ENCODE results near the gene NOL12. TPM values are rescaled to one million over a fixed set of nuclear protein-coding genes. Genes with fewer than 3 reads are reported as not detected.

NOL12 gene
- total RNA-seq, 4 donors from 2014 or later, result 44.1 to 143 (median 57.2) TPM

GRCh38 chr22:37647317-37647716 lies 38.8 kb upstream of the NOL12 start:
- intact Hi-C loops (cut with DNase I; ENCODE audit: low total_unique reads), result loop anchor here (10.0 kb wide), 1 partner anchor 147 kb away; no protein-coding TSS in a partner anchor

GRCh38 chr22:37647928-37648327 lies 38.2 kb upstream of the NOL12 start:
- WGBS, 2 donors (ENCODE audit: low coverage in 1 of 2), result 88% methylated on average over 9 of the region's 9 CpGs; no CpG with 5 or more reads in 1 of the 2 donors
- intact Hi-C loops (cut with DNase I; ENCODE audit: low total_unique reads) (loop anchor here (10.0 kb wide), 1 partner anchor 147 kb away; no protein-coding TSS in a partner anchor), in situ Hi-C loops (cut with MboI; ENCODE audit: low pct_ligation_motif_present in 1 of 4, low pct_unique_long_range_greater_than_20kb in 1 of 4, low sequenced_read_pairs in 3 of 4) (no loop called here)
- Histone ChIP-seq H3K9me3 (no peaks in the 10 kb centered on the region), H3K4me1 (peaks cover 8 to 9% (median 9%) of the 10 kb centered on the region in 4 donors), H3K36me3 (peaks cover 0 to 24% (median 8%) of the 10 kb centered on the region in 4 donors), H3K27me3 (no peaks in the 10 kb centered on the region), H3K27ac (peak overlapping the region in 1 of 4 donors; percentile 41), H3K4me3 (no peak overlapping the region)
- TF ChIP-seq CTCF (IDR thresholded peaks at IDR 0.05) (no peak), POLR2AphosphoS5 (IDR thresholded peaks at IDR 0.05) (peak in 2 of 3 donors; percentile 42 to 43)
- peak; percentile 67 for DNase-seq

More at GRCh38 chr22:37647317-37647716, 38.8 kb upstream of the NOL12 start:
- Histone ChIP-seq H3K9me3 (no peaks in the 10 kb centered on the region), H3K27me3 (no peaks in the 10 kb centered on the region), H3K4me1 (peaks cover 13 to 15% (median 14%) of the 10 kb centered on the region in 4 donors), H3K36me3 (peaks cover 0 to 19% (median 8%) of the 10 kb centered on the region in 4 donors), H3K4me3 (no peak overlapping the region), H3K27ac (peak overlapping the region in 2 of 4 donors; percentile 33 to 44)
- 92% methylated on average over 9 of the region's 9 CpGs; no CpG with 5 or more reads in 1 of the 2 donors for WGBS, 2 donors (ENCODE audit: low coverage in 1 of 2)
- TF ChIP-seq CTCF (IDR thresholded peaks at IDR 0.05) (no peak), POLR2A (IDR thresholded peaks at IDR 0.05) (no peak), POLR2AphosphoS5 (IDR thresholded peaks at IDR 0.05) (no peak), EP300 (IDR thresholded peaks at IDR 0.05; ENCODE audit: low read depth) (no peak)
- no peak for DNase-seq
- in situ Hi-C loops (cut with MboI; ENCODE audit: low pct_ligation_motif_present in 1 of 4, low pct_unique_long_range_greater_than_20kb in 1 of 4, low sequenced_read_pairs in 3 of 4), result no loop called here

DNA sequence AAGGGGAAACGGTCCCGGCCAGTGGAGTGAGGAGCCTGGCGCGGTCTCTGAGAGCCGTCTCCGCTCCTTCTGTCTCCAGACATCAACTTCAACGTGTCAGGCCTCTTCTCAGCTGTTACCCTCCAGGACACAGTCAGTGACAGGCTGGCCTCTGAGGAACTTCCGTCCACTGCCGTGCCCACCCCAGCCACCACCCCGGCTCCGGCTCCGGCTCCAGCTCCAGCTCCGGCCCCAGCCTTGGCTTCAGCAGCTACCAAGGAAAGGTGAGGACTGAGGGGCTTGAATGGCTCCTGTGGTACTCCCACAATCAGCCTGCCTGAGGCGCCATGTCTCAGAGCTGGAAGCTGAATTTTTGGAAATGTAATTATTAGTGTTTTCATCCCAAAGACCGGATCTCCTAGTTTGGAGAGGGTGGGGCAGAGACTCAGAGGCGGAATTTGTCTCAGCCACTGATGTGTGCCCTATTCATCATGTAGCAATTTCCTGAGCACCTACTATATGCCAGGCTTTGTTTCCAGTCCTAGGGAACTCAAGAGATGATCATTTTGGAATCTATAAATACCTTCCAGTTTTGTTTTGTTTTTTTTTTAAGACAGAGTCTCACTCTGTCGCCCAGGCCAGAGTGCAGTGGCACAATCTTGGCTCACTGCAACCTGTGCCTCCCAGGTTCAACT lies 35.5 kb upstream of the NOL12 start:
- TF ChIP-seq POLR2AphosphoS5 (IDR thresholded peaks at IDR 0.05) (no peak), POLR2A (IDR thresholded peaks at IDR 0.05) (no peak), CTCF (IDR thresholded peaks at IDR 0.05) (no peak), EP300 (IDR thresholded peaks at IDR 0.05; ENCODE audit: low read depth) (no peak)
- Histone ChIP-seq H3K36me3 (peaks cover 0 to 29% (median 8%) of the 10 kb centered on the region in 4 donors), H3K27me3 (no peaks in the 10 kb centered on the region), H3K9me3 (no peaks in the 10 kb centered on the region), H3K27ac (no peak overlapping the region), H3K4me3 (no peak overlapping the region), H3K4me1 (peaks cover 0 to 16% (median 14%) of the 10 kb centered on the region in 4 donors)
- in situ Hi-C loops (cut with MboI; ENCODE audit: low pct_ligation_motif_present in 1 of 4, low pct_unique_long_range_greater_than_20kb in 1 of 4, low sequenced_read_pairs in 3 of 4) (no loop called here), intact Hi-C loops (cut with DNase I; ENCODE audit: low total_unique reads) (no loop called here)
- 95% methylated on average over 3 to 17 of the region's 17 CpGs for WGBS, 2 donors (ENCODE audit: low coverage in 1 of 2)
- no peak for DNase-seq

GRCh38 chr22:37654563-37655251 lies 31.4 kb upstream of the NOL12 start:
- intact Hi-C loops (cut with DNase I; ENCODE audit: low total_unique reads) (no loop called here), in situ Hi-C loops (cut with MboI; ENCODE audit: low pct_ligation_motif_present in 1 of 4, low pct_unique_long_range_greater_than_20kb in 1 of 4, low sequenced_read_pairs in 3 of 4) (no loop called here)
- H3K27me3 ChIP-seq, result no peaks in the 10 kb centered on the region
- peaks cover 6 to 33% (median 28%) of the 10 kb centered on the region in 4 donors for H3K4me1 ChIP-seq
- no peaks in the 10 kb centered on the region for H3K9me3 ChIP-seq
- DNase-seq, result peak; percentile 83
- no peak overlapping the region for H3K4me3 ChIP-seq
- peaks cover 0 to 29% (median 8%) of the 10 kb centered on the region in 4 donors for H3K36me3 ChIP-seq
- TF ChIP-seq POLR2AphosphoS5 (IDR thresholded peaks at IDR 0.05), result peak in 2 of 3 donors; percentile 11 to 57
- no peak for TF ChIP-seq CTCF (IDR thresholded peaks at IDR 0.05)
- peak; percentile 8 for TF ChIP-seq EP300 (IDR thresholded peaks at IDR 0.05; ENCODE audit: low read depth)
- no peak for TF ChIP-seq POLR2A (IDR thresholded peaks at IDR 0.05)
- 59 to 60% methylated on average over 2 to 14 of the region's 14 CpGs for WGBS, 2 donors (ENCODE audit: low coverage in 1 of 2)
- H3K27ac ChIP-seq, result peak overlapping the region; percentile 80 to 86 (median 83)
